Bone marrow (tissue), 2 donors: ENCODE data around the gene CYP19A1.
A peak's percentile ranks its signal among the peaks of the same experiment; 100 is the strongest.

ENCODE experiments used
- DNase-seq, 2 donors: peaks; one replicate each; lab custom pipeline; 2025; lab: John Stamatoyannopoulos, UW

Gene CYP19A1

DNA sequence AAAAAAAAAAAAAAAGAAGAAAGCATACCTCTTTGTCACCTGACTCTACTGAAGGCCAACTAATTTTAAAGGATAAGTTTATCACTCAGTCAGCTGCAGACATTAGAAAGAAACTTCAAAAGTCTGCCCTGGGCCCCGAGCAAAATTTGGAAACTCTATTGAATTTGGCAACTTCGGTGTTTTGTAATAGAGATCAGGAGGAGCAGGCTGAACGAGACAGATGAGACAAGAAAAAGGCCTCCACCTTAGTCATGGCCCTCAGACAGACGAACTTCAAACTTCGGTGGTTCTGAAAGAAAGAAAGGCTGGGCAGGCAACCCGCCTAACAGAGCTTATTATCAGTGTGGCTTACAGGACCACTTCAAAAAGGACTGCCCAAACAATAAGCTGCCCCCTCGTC lies 21.6 kb upstream of the CYP19A1 start:
- DNase-seq: no peak

DNA sequence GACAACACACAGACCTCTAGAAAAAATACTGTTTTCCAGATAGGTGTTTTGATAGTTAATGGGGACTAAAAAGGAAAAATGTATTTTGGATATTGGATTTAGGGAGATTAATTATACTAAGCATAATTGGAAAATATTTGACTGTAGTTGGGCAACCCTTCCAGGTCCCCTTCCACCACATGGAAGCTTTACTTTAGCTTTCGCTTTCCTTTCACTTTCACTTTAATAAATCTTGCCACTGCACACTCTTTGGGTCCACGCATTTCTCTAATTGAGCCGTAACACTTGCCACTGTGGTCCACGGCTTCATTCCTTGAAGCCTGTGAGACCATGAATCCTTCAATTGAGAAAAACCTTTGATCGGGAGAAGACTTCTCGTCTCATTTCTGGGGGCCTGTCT lies 18.6 kb upstream of the CYP19A1 start:
- peak in 1 of 2 donors; percentile 11 for DNase-seq

DNA sequence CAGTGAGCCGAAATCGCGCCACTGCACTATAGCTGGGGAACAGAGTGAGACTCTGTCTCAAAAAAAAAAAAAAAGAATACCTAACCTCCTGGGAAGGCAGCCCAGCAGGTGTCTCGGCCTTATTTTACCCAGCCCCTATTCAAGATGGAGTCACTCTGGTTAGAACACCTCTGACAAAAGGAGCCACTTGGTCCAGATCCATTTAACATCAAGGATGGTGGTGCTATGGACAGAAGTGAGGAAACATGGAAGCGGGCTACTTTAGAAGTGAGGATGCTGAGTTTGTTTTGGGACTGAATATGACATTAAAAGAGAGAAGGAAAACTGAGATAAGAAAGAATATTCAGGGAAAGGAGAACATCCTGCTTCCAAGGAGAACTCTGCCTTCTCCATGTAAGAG lies 17.8 kb upstream of the CYP19A1 start:
- DNase-seq: no peak

GRCh38 chr15:51355096-51355495 lies 16.7 kb upstream of the CYP19A1 start:
- DNase-seq: no peak

GRCh38 chr15:51353976-51354375 lies 15.6 kb upstream of the CYP19A1 start:
- DNase-seq: no peak

- DNase-seq: no peak
These were observed 12.3 kb upstream of the CYP19A1 start for GRCh38 chr15:51350723-51351122.

DNA sequence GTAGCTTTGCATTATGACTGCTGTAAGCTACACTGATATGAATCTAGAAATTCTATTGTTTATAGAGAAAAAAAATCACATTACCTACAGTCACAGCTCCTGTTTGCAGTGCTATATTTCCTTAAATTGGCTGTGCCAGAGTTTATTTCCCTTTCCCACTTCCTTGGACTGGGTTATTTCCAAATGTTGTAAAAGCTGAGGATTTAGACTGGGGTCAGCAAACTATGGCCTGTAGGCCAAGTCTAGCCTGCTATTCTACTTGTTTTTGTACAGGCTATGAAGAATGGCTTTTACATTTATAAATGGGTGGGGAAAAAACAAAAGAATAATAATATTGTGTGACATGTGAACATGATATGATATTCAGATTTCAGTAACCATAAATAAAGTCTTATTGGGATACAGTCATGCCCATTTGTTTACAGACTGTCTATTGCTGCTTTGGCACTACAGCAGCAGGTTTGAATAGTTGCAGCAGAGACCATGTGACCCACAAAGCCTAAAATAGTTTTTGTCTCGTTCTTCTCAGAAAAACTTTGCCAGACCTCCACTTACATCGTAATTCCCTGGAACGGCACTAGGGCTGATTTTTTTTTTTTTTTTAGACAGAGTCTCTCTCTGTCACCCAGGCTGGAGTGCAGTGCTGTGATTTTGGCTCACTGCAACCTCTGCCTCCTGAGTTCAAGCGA lies 10.9 kb upstream of the CYP19A1 start:
- no peak for DNase-seq

- no peak for DNase-seq
These were observed 10.3 kb upstream of the CYP19A1 start for GRCh38 chr15:51348688-51349087.

GRCh38 chr15:51346136-51346535 lies 7.7 kb upstream of the CYP19A1 start:
- no peak for DNase-seq

DNA sequence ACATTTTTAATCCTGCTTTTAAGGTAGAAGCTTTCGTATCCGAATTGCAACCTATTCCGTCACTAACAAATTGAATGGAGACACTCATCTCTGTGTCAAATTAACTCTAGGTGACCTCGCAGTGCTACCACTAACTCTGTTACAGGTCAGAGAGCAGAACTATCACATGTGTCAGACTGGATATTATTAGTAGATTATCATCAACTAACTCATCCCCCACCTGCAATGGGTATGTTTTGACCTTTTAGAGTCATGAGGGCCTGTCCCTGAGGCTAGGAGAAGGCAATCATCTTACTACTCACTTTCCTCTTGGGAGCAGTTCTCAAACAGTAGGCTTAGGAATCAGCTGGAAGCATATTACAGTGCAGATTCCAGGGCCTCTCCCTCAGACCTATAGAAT lies 5.1 kb upstream of the CYP19A1 start:
- DNase-seq: no peak

- no peak for DNase-seq
These were observed 4.0 kb upstream of the CYP19A1 start for GRCh38 chr15:51342227-51342999.

GRCh38 chr15:51341366-51342226 lies 3.2 kb upstream of the CYP19A1 start, which contains the start of gene GLDN:
Gene GLDN (plus strand): TSS chr15:51341655. CDS start chr15:51341685, 30 bp downstream.
- no peak for DNase-seq

- no peak for DNase-seq
These were observed 2.6 kb downstream of the CYP19A1 start for GRCh38 chr15:51335538-51336410.

- DNase-seq: no peak
These were observed 3.3 kb downstream of the CYP19A1 start for GRCh38 chr15:51335087-51335486.

DNA sequence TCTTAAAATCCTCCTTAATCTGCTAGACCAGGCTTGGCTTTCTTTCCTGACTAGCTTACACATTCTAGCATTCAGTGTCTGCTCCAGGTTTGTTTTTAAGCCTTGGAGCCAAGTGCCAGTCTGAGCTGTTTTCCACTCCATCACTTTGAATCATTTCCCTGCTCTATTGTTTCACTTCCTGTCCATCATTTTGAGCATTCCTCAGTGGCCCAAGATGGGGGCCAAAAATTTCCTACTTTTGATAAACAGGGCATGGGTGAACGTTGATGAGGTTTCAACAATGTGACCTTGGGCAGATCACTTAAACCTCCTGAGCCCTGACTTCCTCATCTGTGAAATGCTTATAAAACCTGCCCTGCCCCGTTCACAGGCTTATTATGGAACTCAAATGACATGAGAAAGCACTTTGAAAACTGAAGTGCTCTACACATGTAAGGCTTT lies 4.4 kb downstream of the CYP19A1 start:
- no peak for DNase-seq

- DNase-seq: no peak
These were observed 4.8 kb downstream of the CYP19A1 start for GRCh38 chr15:51333571-51333970.

- no peak for DNase-seq
These were observed 5.9 kb downstream of the CYP19A1 start for GRCh38 chr15:51332206-51333147.

- no peak for DNase-seq
These were observed 7.3 kb downstream of the CYP19A1 start for GRCh38 chr15:51331141-51331540.

- no peak for DNase-seq
These were observed 9.5 kb downstream of the CYP19A1 start for GRCh38 chr15:51328926-51329325.

GRCh38 chr15:51327081-51327480 lies 11.3 kb downstream of the CYP19A1 start:
- no peak for DNase-seq
